Activated CD8-positive, alpha-beta memory T cell treated with anti-CD3 and anti-CD28 coated beads, Interleukin-2, amount 50 U/mL, for 24 hours (primary cell): Measurements from ENCODE around the gene CLDN11.

Source experiments
- DNase-seq: peaks from one replicate; pipeline ENCODE4 v3.0.0-alpha.2; 2020; ENCODE audit errors: extremely low read depth

CLDN11 gene

GRCh38 chr3:170426240-170426797 is 7.7 kb downstream of the CLDN11 start:
- no peak for DNase-seq

GRCh38 chr3:170428095-170428494 is 9.4 kb downstream of the CLDN11 start:
- DNase-seq: no peak

DNA sequence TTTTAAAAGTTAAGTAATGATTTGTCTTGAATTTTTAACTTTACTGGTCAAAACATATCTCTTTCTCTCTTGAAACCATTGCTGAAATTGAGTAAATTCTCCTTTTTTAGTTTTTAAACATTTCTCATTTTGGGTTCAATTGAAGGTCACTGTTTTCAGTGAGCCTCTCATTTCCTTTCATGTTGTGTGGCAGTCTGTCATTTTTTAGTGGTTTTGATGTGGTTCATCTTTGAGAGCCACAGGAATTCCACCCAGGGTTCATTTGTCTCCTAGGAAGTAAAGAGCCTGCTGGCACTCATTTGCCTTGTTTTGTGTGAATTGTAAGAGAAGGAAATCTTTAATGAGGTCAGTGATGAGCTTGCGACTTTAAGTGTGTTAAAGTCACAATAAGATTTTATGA is 10.4 kb downstream of the CLDN11 start:
- no peak for DNase-seq

- DNase-seq: no peak
These were observed 12.4 kb downstream of the CLDN11 start for GRCh38 chr3:170431054-170431453.

DNA sequence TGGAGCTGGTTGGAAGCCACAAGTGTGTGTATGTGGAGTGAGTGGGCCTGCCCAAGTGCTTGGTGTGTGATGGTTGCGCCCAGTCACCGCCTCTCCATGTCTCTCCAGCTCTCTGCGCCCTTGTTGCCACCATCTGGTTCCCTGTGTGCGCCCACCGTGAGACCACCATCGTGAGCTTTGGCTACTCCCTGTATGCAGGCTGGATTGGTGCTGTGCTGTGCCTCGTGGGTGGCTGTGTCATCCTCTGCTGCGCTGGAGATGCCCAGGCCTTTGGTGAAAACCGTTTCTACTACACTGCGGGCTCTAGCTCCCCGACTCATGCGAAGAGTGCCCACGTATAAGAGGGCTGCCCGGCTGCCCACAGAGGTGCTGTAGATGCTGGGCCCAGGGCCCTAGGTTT is 13.7 kb downstream of the CLDN11 start:
- DNase-seq: no peak

- DNase-seq: no peak
These were observed 18.0 kb downstream of the CLDN11 start for GRCh38 chr3:170436697-170437096.

GRCh38 chr3:170437176-170437575 is 18.5 kb downstream of the CLDN11 start:
- no peak for DNase-seq

GRCh38 chr3:170437696-170438407 is 19.2 kb downstream of the CLDN11 start:
- DNase-seq: no peak

DNA sequence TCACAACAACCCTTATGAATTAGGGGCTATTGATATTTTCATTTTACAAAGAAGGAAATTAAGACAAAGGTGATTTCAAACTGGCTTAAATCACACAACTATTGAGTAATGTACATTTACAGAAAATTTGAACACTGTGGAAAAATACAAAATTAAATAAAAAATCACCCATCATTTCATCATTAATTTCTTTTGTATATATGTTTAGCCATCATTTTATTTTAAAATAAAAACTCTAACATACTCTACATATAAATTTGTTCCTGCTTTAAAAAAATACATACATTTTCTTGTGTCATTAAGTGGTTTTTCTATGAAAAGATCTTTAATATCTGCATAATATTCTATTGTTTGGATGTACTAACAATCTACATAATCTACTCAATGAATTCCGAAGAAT is 20.2 kb downstream of the CLDN11 start:
- no peak for DNase-seq

- no peak for DNase-seq
These were observed 21.7 kb downstream of the CLDN11 start for GRCh38 chr3:170440344-170440743.

DNA sequence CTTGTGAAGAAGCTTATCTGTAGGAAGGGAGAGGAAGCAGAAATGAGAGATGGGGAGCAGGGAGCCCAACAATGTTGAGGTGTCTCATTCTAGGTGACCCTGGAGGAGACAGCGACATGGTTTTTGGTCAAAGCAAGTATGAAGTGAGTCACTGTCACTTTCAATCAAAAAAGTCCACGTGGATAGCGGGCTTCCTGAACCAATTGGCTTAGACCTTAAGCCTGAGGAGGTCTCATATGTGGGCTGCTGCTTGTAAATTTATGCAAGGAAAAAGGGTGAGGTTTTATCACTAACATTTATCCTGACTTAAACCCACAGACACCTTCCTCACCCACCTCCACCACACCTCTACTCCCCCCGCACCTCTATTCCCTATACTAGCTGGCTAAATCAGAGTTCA is 22.7 kb downstream of the CLDN11 start:
- DNase-seq: no peak

GRCh38 chr3:170442947-170443346 is 24.3 kb downstream of the CLDN11 start:
- no peak for DNase-seq

DNA sequence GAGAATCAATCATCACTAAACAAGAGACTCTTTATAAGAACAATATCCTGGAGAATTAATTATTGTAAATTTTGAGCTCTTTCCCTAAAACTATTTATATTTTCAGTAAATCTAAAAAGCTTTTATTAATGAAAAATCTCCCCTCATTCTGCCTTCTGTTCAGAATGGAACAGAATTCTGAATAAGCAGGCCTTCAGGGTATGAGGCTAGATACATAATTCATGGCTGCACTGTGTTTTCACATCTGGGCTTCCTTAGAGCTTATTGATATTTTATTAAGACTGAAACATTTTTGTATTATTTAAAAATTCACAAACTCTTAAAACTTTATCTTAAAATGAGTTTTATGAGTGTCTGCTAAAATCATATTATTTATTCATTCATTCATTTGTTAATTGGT is 24.8 kb downstream of the CLDN11 start:
- no peak for DNase-seq

DNA sequence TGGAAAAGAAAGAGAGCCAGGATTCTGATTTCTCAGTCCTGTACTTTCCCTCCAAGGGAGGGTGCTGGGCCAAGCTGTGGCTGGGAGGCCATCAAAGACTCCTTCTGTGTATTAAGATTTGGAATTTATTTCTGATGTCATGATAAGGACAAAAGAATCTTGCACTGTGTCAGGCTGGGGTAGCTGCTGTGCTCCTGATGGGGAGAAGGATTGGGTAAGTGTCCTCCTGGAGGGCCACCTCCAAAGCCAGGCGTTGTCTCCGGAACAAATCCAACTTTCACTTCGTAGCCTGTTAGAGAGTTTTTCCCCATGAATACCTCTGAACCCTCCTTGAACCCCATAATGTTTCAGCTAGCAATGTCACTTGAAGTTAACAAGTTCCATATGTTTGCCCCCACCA is 29.9 kb downstream of the CLDN11 start:
- no peak for DNase-seq

DNA sequence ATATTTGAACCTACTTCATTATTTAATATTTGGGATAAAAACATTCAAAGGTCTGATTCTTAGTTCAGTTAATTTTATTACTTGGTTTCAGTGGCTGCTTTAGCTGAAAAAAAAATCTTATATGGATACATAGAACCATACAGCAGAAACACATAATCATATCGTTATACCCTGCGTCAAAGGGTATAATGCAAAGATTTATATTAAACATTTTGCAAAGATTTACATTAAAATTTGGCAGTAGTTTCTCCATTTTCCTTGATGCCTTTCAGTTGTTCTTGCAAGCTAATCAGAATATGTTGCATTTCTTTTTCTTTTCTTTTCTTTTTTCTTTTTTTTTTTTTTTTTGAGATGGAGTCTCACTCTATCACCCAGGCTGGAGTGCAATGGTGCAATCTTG is 31.4 kb downstream of the CLDN11 start:
- no peak for DNase-seq

DNA sequence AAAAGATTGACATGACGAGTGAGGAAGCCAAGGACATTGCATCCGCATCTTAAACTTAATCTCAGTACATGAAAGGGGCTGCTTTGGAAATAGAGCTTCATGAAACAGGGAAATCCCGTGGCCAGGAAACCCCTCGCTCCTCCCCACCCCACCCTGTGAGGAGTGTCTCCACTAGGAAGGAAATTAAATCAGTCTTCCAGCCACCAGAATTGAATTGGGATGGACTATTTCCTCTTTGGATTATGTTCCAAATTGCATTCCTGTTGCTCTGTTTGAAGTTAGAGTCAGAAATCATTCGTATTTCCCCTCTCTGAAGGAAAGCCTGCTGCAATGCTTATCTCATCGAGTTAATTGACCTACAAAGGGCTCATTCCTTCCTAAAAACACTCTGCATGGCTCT is 35.8 kb downstream of the CLDN11 start:
- no peak for DNase-seq

DNA sequence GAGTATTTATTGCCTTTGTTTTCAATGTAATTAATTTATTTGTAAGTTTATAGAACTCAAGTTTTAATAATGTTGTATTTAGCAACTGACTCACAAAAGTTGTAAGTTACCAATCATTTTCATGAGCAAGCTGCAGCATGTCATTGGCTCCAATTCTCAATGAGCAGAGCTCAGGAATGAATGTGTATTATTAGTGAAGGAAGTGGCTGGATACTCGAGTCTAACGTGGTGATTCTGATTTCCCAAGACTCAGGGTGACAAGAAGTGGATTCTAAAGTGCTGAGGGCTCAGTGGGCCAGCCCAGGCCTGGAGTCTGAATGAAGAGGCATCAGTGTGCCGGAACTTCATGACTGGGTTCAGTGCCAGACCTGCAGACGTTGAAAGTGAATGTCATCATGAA is 39.6 kb downstream of the CLDN11 start:
- DNase-seq: no peak

- DNase-seq: no peak
These were observed 44.3 kb downstream of the CLDN11 start for GRCh38 chr3:170463011-170463410.

DNA sequence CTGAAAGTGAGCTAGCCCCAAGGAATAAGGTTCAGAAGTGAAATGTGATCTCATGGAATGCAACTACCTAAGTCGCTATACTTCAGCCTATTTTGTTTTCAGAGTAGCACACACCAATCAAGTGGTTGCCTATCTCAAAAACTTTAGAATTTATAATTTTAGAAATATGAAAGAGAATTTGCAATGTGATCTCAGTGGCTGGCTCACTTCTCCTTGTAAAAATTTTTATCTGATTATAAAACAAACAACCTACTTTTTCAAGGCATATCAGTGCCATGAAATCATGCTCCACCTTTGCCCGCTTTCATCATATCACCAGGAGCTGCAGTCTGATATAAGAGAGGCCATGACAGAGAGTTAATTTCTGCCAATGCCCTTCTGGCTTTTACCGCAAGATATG is 47.3 kb downstream of the CLDN11 start:
- no peak for DNase-seq

DNA sequence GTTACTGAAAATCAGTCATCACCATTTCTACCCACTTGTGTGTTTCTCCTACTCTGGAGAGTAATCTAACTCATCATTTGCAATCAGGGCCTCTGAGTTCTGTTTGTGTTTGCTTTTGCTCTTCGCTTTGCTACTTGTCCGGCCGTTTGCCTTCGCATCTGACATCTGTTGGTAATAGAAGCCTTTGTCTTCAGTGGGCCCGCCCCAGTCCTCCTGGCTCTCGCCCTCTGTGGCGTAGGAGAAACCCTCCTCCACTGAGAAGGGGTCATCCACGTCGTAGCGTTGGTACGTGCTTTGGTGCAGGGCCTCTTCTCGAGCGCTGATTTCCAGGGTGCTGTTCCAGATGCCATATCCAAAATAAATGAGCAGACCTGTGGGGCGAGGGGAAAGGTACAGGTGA is 48.3 kb downstream of the CLDN11 start:
- DNase-seq: no peak

DNA sequence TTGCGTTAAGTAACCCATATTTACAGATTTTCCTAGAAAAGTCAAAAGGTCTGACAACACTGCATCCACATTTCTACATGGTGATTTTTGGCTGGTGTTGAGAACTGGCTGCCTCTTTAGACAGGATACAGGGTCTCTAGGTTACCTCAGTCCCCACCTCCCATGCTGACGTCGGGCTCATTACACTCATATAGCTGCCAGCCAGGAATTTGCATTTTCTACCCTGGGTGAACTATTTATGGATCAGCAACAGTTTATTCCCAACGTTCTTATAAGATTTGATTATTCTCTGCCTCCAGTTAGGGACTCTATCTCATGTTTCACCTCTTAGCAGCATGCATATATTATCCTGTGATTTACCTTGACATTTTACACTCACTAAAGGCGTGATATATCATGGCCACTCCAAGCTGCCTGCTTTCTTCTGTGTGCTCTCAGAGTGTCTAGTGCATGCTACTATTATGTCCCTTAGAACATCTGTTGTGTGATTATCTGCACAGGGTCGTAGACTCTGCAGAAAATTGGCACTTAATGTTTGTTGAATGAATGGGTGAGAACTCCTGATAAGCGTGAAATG is 49.0 kb downstream of the CLDN11 start:
- DNase-seq: no peak

DNA sequence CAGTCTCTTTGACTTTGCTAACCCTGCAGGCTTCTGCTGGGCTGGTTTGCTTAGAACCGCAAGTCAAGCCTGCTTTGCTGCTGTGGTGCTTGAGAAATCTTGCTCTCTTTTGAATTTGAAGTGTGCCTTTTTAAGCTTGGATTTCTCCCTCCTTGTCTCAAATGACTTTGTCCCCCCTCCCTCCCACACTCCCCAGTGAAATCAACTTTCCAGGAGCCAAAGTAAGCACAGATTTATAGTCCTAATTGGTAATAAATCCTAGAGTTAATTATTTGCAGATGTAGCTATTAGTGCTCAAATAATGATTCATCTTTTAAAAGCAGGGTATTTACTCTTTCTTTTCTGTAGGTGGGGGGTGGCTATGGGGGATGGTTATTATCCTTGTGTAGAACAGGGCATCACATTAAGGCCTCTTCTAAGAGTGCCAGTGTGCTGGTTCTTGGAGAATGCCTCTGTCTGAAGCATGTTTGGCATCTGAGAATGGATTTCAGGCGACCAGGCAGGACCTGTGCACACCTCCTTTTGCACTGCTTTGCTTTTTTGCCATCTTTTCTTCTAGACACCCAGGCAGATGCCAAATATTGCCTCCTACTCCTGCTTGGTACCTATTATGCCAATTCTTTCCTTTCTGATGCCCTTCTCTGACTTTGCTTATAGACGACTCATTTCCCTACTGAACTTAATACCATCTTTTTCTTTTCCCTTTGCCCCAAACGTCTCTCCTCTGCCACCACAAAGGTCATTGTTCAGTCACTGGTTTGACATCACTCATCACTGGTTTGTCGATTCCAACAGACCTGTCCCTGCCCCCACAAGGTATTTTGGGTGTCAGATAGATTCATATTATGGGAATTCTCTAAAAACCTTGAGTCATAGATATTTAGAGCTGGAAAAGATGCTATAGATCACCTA is 50.7 kb downstream of the CLDN11 start:
- DNase-seq: no peak
